ENCODE results near the gene TMEM59L.

Gene TMEM59L

GRCh38 chr19:18639706-18640243, 27.1 kb downstream of the TMEM59L start:
- no peak for DNase-seq

GRCh38 chr19:18644196-18645034, 31.7 kb downstream of the TMEM59L start:
- DNase-seq = no peak

- DNase-seq = no peak
These were observed 32.4 kb downstream of the TMEM59L start for GRCh38 chr19:18645035-18645511.

DNA sequence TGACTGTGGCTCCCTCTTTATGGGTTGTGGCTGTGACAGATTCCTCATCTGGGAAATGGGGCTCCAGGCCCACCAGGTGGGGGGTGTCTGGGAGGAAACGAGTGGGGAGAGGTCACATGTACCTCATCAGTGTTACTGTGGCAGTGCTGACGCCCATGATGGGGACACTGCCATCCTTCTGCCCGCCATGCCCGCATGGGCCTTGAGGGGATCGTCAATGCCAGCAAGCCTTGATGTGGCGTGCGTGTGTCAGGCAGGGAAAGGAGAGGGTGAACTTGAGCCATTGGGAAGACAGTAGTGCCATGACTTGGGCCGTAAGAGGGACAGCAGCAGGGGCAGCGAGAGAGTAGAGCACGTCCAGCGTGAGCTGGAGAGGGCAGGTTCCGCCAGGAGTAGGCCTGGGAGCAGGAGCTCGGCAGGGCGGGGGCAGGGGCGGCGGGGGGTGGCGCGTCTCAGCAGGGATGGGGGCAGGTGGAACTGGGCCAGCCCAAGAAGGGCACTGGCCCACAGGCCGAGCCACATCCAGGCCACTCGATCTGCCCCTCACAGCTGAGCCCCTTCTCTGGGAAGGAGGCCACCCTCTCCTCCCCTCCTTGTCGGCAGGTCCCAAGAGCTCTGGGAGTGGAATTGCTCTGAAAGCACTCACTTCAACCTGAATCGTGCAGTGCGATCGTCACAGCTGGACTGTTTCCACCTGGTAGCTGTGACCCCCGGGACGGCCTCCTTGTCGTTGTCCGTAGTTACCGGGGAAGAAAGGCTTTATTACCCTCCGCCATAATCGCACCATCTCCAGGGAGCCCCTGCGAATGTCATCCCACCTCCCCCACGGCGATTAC, 34.1 kb downstream of the TMEM59L start:
- no peak for DNase-seq

GRCh38 chr19:18647371-18647767, 34.7 kb downstream of the TMEM59L start:
- no peak for DNase-seq

DNA sequence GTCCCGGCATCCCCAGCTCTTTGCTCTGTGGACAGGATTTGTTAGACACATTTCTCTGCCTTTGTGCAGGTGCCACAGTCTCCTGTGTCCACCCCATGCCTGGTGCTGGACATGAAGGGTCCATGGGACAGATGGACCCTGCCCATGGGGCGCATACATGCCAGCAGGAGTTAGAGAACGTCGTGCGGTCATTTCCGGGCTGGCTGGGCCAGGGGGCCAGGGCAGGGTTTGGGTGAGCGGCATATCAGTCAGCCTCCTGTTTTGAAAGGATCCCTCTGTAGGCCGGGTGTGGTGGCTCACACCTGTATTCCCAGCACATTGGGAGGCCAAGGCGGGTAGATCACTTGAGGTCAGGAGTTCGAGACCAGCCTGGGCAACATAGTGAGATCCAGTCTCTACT, 35.1 kb downstream of the TMEM59L start:
- no peak for DNase-seq

DNA sequence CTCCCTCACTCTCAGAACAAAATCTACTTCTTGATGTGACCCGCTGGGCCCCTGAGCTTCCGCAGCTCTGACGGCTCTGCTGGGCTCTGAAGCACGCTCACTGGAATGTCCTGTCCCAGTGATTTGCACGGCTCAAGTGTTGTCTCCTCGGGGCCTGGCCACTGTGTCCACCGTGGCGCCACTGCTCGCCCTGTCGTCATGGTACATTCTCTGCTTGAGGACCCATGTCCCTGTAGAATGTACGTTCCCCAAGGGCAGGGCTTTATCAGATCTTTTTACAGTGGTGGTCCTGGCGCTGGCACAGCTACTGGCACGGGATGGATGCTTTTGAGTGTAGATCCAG, 36.3 kb downstream of the TMEM59L start:
- DNase-seq = no peak

DNA sequence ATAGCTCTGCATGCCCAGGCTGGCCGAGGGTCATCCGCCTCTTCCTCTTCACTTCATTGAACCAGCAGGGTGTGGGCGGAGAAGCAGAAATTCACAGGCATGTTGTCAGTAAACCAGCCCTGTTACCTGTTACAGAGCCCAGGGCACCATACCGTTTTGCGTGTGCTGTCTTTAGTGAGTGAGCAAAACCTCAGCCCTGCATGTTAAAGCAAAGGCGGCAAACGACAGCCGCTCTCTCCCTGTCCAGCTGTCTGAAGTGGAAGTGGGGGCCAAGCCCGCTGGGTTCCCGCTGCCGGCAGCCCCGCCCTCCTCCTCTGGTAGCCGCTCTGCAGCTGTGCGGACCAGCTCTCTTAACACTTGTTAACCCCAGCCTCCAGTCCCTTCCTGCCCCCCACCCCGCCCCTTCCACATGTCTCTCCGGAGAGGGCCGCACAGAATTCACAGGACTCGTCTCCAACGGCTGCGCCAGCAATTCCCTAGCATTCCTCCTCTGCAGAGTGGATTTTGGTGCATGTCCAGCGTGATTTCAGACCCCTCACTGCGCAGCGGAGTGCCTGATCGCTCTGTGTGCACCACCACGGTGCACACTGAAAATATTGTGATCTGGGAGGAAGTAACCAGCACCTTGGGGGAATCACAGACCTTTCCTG, 36.8 kb downstream of the TMEM59L start:
- DNase-seq = no peak

- no peak for DNase-seq
These were observed 37.3 kb downstream of the TMEM59L start for GRCh38 chr19:18650021-18650390.

DNA sequence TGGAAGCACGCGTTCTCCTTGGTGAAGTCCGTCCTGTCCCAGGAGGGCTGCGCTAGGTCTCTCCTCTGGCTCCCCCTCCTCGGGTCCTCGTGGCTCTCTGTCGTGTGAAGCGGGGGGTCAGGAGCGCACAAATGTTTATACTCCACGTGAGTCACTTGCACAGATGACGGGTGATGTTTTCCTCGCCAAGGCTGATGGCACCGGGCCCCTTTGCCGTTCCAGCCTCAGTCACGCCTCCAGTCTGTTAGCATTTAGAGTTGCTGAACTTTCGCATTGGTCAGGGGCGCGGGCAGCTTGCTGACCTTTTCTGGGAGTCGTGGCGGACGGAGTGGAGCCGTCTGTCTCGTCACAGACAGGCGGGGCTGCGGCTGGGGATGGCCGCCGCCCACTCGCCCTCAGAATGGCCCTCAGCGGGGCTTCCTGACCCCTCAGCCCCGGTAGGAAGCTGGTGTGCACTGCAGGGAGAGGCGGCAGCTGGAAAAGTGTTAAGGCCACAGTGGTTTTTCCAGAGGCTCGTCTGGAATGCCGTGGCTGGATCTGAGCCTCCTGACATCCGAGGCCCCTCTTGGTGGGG, 37.9 kb downstream of the TMEM59L start:
- no peak for DNase-seq

DNA sequence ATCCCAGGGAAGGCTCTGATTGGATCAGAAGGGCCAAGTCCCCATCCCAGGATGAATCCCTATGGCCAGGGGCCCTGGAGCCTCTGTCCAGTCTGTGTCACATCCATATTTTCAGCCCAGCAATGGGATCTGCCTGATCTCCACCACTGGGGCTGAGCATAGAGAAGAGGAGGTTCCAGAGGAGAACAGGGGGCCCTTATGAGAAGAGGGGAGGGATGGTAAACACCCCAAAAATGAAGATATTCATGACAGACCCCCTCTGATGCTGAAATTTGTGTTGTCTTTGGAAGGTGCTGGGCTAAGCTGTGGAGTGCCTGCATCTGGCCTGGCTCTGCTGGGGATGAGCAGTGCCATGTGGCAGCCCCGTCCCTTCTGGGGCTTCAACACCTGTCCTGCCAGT, 38.6 kb downstream of the TMEM59L start:
- DNase-seq = no peak

GRCh38 chr19:18651733-18652132, 39.1 kb downstream of the TMEM59L start:
- no peak for DNase-seq

GRCh38 chr19:18653853-18654252, 41.2 kb downstream of the TMEM59L start:
- no peak for DNase-seq

DNA sequence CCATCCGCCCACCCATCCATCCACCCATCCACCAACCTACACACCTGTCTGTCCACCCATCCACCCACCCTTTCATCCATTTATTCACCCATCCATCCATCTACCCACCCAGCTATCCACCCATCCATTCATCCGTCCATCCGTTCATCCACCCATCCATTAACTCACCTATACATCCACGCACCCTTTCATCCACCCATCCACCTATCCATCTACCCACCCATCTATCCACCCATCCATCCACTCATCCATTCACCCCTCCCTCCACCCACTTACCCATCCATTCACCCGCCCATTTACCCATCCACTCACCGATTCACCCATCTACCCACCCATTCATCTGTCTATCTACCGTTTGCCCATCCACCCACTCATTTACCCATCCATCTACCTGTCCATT, 41.8 kb downstream of the TMEM59L start:
- DNase-seq = no peak

DNA sequence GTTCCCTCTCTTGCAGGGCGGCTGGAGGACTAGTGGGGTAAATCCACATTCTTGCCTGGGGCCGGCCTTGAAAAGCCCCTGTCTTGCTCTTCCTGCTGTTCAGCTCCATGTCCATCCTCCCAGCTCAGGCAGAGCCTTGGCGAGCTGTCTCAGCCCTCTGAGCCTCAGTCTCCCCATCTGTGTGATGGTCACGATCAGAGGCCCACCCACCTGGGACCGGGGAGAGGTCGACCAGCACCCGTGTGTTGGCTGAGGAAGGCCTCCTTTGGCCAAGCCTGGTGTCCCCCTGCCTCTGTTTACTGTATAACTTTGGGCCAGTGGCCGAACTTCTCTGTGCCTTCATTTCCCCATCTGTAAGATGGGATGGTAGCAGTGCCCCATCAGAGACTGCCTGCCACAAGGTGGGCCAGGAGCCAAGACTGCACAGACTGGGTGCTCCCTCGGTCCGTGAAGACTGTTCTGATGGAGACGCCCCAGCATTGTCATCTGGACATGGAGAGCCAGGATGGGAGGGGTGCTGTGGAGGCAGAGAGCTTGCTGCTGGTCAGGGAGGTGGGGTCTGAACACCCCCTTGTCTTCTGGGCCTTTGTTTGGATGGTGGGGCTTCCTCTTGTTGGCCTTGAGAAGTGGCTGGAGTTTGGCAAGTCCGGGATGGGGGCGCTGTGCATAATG, 42.6 kb downstream of the TMEM59L start:
- no peak for DNase-seq

DNA sequence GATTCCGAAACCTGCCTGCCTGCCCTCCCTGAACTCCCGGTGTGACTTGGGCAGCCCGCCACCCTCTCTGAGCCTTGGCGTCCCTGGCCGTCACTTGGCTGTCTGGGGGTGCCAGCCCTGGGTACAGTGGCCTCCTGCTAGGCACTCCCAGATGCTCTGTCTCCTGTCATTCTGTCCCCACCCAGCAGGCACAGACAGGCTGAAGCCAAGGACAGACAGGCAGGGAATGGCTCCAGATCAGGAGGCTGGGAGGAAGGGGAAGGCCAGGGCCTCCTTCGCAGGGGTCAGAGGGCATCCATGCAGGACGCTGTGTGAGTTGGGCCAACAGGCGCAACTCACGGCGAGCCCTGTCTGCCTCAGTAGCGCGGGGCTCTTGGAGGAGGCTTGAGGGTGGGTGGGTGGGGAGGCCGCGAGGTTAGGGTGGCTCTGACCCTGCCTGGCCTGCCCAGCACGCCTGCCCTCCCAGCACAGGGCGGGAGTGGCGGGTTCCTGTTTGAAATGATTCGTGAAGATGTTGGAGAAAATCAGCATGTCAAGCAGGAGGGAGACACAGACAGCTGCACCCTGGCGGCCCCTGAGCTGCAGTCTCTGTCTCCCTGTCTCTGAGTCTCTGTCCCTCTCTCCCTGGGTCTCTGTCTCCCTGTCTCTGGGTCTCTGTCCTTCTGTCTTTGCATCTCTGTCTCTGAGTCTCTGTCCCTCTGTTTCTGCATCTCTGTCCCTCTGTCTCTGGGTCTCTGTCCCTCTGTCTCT, 43.8 kb downstream of the TMEM59L start:
- DNase-seq = no peak

- no peak for DNase-seq
These were observed 45.1 kb downstream of the TMEM59L start for GRCh38 chr19:18657590-18658365.

- no peak for DNase-seq
These were observed 45.7 kb downstream of the TMEM59L start for GRCh38 chr19:18658366-18658855.

- no peak for DNase-seq
These were observed 46.8 kb downstream of the TMEM59L start for GRCh38 chr19:18659281-18660050.

Data from amniotic stem cell (primary cell).